Measurements from ENCODE around the gene CBFA2T3.

CBFA2T3 gene

GRCh38 chr16:88965411-88965810, 11.6 kb downstream of the CBFA2T3 start:
- H3K4me3 ChIP-seq (ENCODE audit: control insufficient read depth, low read depth, low read length), result no peak overlapping the region
- DNase-seq (ENCODE audit: low read depth), result no peak
- TF ChIP-seq CTCF (IDR thresholded peaks at IDR 0.05; ENCODE audit: control insufficient read depth, insufficient read depth, low read depth, low read length, missing control alignments), result no peak

GRCh38 chr16:88964636-88965035, 12.4 kb downstream of the CBFA2T3 start:
- DNase-seq (ENCODE audit: low read depth), result no peak
- TF ChIP-seq CTCF (IDR thresholded peaks at IDR 0.05; ENCODE audit: control insufficient read depth, insufficient read depth, low read depth, low read length, missing control alignments), result no peak

GRCh38 chr16:88963583-88963982, 13.4 kb downstream of the CBFA2T3 start:
- DNase-seq (ENCODE audit: low read depth), result no peak
- TF ChIP-seq CTCF (IDR thresholded peaks at IDR 0.05; ENCODE audit: control insufficient read depth, insufficient read depth, low read depth, low read length, missing control alignments), result no peak
- H3K4me3 ChIP-seq (ENCODE audit: control insufficient read depth, low read depth, low read length), result no peak overlapping the region

More at GRCh38 chr16:88964636-88965035, 12.4 kb downstream of the CBFA2T3 start:
- H3K4me3 ChIP-seq (ENCODE audit: control insufficient read depth, low read depth, low read length), result no peak overlapping the region

GRCh38 chr16:88962478-88963152, 14.4 kb downstream of the CBFA2T3 start:
- no peak for TF ChIP-seq CTCF (IDR thresholded peaks at IDR 0.05; ENCODE audit: control insufficient read depth, insufficient read depth, low read depth, low read length, missing control alignments)

GRCh38 chr16:88961011-88961410, 16.0 kb downstream of the CBFA2T3 start:
- no peak overlapping the region for H3K4me3 ChIP-seq (ENCODE audit: control insufficient read depth, low read depth, low read length)
- no peak for DNase-seq (ENCODE audit: low read depth)
- TF ChIP-seq CTCF (IDR thresholded peaks at IDR 0.05; ENCODE audit: control insufficient read depth, insufficient read depth, low read depth, low read length, missing control alignments), result no peak

More at GRCh38 chr16:88962478-88963152, 14.4 kb downstream of the CBFA2T3 start:
- no peak for DNase-seq (ENCODE audit: low read depth)
- H3K4me3 ChIP-seq (ENCODE audit: control insufficient read depth, low read depth, low read length), result no peak overlapping the region

GRCh38 chr16:88960516-88960915, 16.5 kb downstream of the CBFA2T3 start:
- no peak overlapping the region for H3K4me3 ChIP-seq (ENCODE audit: control insufficient read depth, low read depth, low read length)
- no peak for TF ChIP-seq CTCF (IDR thresholded peaks at IDR 0.05; ENCODE audit: control insufficient read depth, insufficient read depth, low read depth, low read length, missing control alignments)
- DNase-seq (ENCODE audit: low read depth), result no peak
